ENCODE data around the gene GEMIN4. TPM values are rescaled to one million over a fixed set of nuclear protein-coding genes. Genes with fewer than 3 reads are reported as not detected.
"Not testable (repeated sequence)": the region's sequence is repeated elsewhere in the genome, so short reads cannot be mapped to it uniquely, and the experiment has no call there.

The GEMIN4 gene
- total RNA-seq, 1 experiment from 2014 or later: 24.6 TPM

GRCh38 chr17:750431-751037, 1.5 kb downstream of the GEMIN4 start:
- peaks cover 19% of the 10 kb centered on the region for H3K4me1 ChIP-seq (ENCODE audit: insufficient read depth, low read length)
- no peaks in the 10 kb centered on the region for H3K9me2 ChIP-seq (replicated peaks; ENCODE audit: low read length)
- peak; percentile 30 for ATAC-seq
- H2AFZ ChIP-seq (ENCODE audit: low read length): no peak overlapping the region
- TF ChIP-seq, protein P1, sequence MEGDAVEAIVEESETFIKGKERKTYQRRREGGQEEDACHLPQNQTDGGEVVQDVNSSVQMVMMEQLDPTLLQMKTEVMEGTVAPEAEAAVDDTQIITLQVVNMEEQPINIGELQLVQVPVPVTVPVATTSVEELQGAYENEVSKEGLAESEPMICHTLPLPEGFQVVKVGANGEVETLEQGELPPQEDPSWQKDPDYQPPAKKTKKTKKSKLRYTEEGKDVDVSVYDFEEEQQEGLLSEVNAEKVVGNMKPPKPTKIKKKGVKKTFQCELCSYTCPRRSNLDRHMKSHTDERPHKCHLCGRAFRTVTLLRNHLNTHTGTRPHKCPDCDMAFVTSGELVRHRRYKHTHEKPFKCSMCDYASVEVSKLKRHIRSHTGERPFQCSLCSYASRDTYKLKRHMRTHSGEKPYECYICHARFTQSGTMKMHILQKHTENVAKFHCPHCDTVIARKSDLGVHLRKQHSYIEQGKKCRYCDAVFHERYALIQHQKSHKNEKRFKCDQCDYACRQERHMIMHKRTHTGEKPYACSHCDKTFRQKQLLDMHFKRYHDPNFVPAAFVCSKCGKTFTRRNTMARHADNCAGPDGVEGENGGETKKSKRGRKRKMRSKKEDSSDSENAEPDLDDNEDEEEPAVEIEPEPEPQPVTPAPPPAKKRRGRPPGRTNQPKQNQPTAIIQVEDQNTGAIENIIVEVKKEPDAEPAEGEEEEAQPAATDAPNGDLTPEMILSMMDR (conservative IDR thresholded peaks at IDR 0.05; ENCODE audit: low read depth, low read length): no peak
- TF ChIP-seq EZH2 (IDR thresholded peaks at IDR 0.05; ENCODE audit: low read length, unreplicated experiment) (no peak), EZH2phosphoT487 (IDR thresholded peaks at IDR 0.05; ENCODE audit: borderline replicate concordance, low read length) (no peak)
- no peak overlapping the region for H3K27ac ChIP-seq (ENCODE audit: low read length)
- peaks cover 12% of the 10 kb centered on the region for H3K36me3 ChIP-seq (ENCODE audit: low read depth, low read length)
- peaks cover 61% of the 10 kb centered on the region for H3K79me2 ChIP-seq (ENCODE audit: low read length)
- peak; percentile 44 for DNase-seq
- no peaks in the 10 kb centered on the region for H3F3A ChIP-seq (ENCODE audit: low read length, unreplicated experiment)
- no peaks in the 10 kb centered on the region for H3K27me3 ChIP-seq (ENCODE audit: low read length)
- peak overlapping the region; percentile 70 for H3K4me3 ChIP-seq (ENCODE audit: low read length)
- ChIA-PET CTCF (interaction anchor here (0.8 kb wide), 2 partner anchors 11 to 246 kb away, joined by 3 to 4 read pairs; partner anchors contain the start of gene TIMM22), POLR2A (ENCODE audit: unreplicated experiment) (interaction anchor here (0.6 kb wide), 1 partner anchor 45 kb away, joined by 5 read pairs; no protein-coding TSS in a partner anchor)
- peak overlapping the region; percentile 99 for H3K9ac ChIP-seq (ENCODE audit: low read length)
- H3K9me3 ChIP-seq (ENCODE audit: low read length): no peaks in the 10 kb centered on the region
- intact Hi-C loops (cut with micrococcal nuclease): no loop called here
- no TSS peak for BruUV-seq (replicated peaks)
- H3K4me2 ChIP-seq (ENCODE audit: low read length): peak overlapping the region; percentile 88
- peaks cover 13% of the 10 kb centered on the region for H4K20me1 ChIP-seq (ENCODE audit: low read length)

GRCh38 chr17:749359-749758, 2.7 kb downstream of the GEMIN4 start:
- CTCF ChIA-PET; POLR2A ChIA-PET (ENCODE audit: unreplicated experiment); ATAC-seq: not testable (repeated sequence)

DNA sequence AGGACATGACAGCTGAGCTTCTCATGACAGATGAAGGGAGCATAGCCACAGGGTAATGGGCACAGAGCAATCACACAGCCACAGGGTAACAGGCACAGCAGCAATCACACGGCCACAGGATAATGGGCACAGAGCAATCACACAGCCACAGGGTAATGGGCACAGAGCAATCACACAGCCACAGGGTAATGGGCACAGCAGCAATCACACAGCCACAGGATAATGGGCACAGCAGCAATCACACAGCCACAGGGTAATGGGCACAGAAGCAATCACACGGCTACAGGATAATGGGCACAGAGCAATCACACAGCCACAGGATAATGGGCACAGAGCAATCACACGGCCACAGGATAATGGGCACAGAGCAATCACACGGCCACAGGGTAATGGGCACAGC, 3.5 kb downstream of the GEMIN4 start:
- H3K4me2 ChIP-seq (ENCODE audit: low read length); H2AFZ ChIP-seq (ENCODE audit: low read length); BruUV-seq (replicated peaks); H3K27me3 ChIP-seq (ENCODE audit: low read length); H3K4me3 ChIP-seq (ENCODE audit: low read length); ATAC-seq; H3F3A ChIP-seq (ENCODE audit: low read length, unreplicated experiment); DNase-seq; CTCF ChIA-PET; H3K9ac ChIP-seq (ENCODE audit: low read length); POLR2A ChIA-PET (ENCODE audit: unreplicated experiment); H3K9me2 ChIP-seq (replicated peaks; ENCODE audit: low read length); H3K27ac ChIP-seq (ENCODE audit: low read length); H3K9me3 ChIP-seq (ENCODE audit: low read length); intact Hi-C loops (cut with micrococcal nuclease): not testable (repeated sequence)
- peaks cover 27% of the 10 kb centered on the region for H3K36me3 ChIP-seq (ENCODE audit: low read depth, low read length)
- H3K79me2 ChIP-seq (ENCODE audit: low read length): peaks cover 80% of the 10 kb centered on the region
- H3K4me1 ChIP-seq (ENCODE audit: insufficient read depth, low read length): peaks cover 19% of the 10 kb centered on the region
- peaks cover 15% of the 10 kb centered on the region for H4K20me1 ChIP-seq (ENCODE audit: low read length)

More at GRCh38 chr17:749359-749758, 2.7 kb downstream of the GEMIN4 start:
- Histone ChIP-seq H3K4me2 (ENCODE audit: low read length) (peak overlapping the region; percentile 88), H3K79me2 (ENCODE audit: low read length) (peaks cover 73% of the 10 kb centered on the region), H3K36me3 (ENCODE audit: low read depth, low read length) (peaks cover 23% of the 10 kb centered on the region), H3K4me1 (ENCODE audit: insufficient read depth, low read length) (peaks cover 19% of the 10 kb centered on the region), H3K4me3 (ENCODE audit: low read length) (peak overlapping the region; percentile 70), H4K20me1 (ENCODE audit: low read length) (peaks cover 13% of the 10 kb centered on the region)
- H3K9me3 ChIP-seq (ENCODE audit: low read length); H3F3A ChIP-seq (ENCODE audit: low read length, unreplicated experiment); BruUV-seq (replicated peaks); intact Hi-C loops (cut with micrococcal nuclease); H3K9me2 ChIP-seq (replicated peaks; ENCODE audit: low read length); DNase-seq; H3K27me3 ChIP-seq (ENCODE audit: low read length); H2AFZ ChIP-seq (ENCODE audit: low read length); H3K27ac ChIP-seq (ENCODE audit: low read length); H3K9ac ChIP-seq (ENCODE audit: low read length): not testable (repeated sequence)

Measured in PC-3 (cell line).